ENCODE results near the gene BIK. TPM values are rescaled to one million over a fixed set of nuclear protein-coding genes. Genes with fewer than 3 reads are reported as not detected.
"Not testable (repeated sequence)": the region's sequence is repeated elsewhere in the genome, so short reads cannot be mapped to it uniquely, and the experiment has no call there.

Gene BIK
- total RNA-seq, 4 donors from 2014 or later, result 6.1 to 15.6 (median 13.5) TPM

- 0% methylated on average over 5 to 12 of the region's 83 CpGs for WGBS, 2 donors
- H3K36me3 ChIP-seq, result peaks cover 0 to 35% (median 16%) of the 10 kb centered on the region in 3 donors
- intact Hi-C loops (cut with DNase I), result no loop called here
These were observed 32.5 kb downstream of the BIK start, which contains the start of gene MCAT for GRCh38 chr22:43142880-43143562. MCAT (minus strand) TSS chr22:43143398; CDS start chr22:43143348, 50 bp downstream.

GRCh38 chr22:43144949-43145348 is 34.4 kb downstream of the BIK start:
- no peak for DNase-seq
- peak overlapping the region in 3 of 4 donors; percentile 75 to 87 (median 87) for H3K27ac ChIP-seq

More at GRCh38 chr22:43142880-43143562, 32.5 kb downstream of the BIK start, which contains the start of gene MCAT:
- no peak for DNase-seq
- Histone ChIP-seq H3K4me1 (peaks cover 23 to 64% (median 27%) of the 10 kb centered on the region in 3 donors), H3K9me3 (no peaks in the 10 kb centered on the region), H3K27me3 (no peaks in the 10 kb centered on the region), H3K4me3 (peak within 1 kb of the TSS; percentile 63 to 98 (median 86)), H3K27ac (peak within 1 kb of the TSS; percentile 75 to 87 (median 86))
- TF ChIP-seq POLR2A (IDR thresholded peaks at IDR 0.05) (peak in 2 of 4 donors; percentile 23 to 59), CTCF (IDR thresholded peaks at IDR 0.05) (peak in 1 of 6 experiments; percentile 25)

GRCh38 chr22:43145371-43145770 is 34.8 kb downstream of the BIK start:
- DNase-seq; H3K4me3 ChIP-seq; intact Hi-C loops (cut with DNase I); H3K9me3 ChIP-seq; H3K27me3 ChIP-seq: not testable (repeated sequence)
- peaks cover 23 to 83% (median 27%) of the 10 kb centered on the region in 3 donors for H3K4me1 ChIP-seq
- H3K27ac ChIP-seq, result peak overlapping the region in 3 of 4 donors; percentile 70 to 87 (median 75)
- 77 to 85% methylated on average over 8 of the region's 8 CpGs for WGBS, 2 donors
- peaks cover 0 to 12% (median 6%) of the 10 kb centered on the region in 3 donors for H3K36me3 ChIP-seq

More at GRCh38 chr22:43144949-43145348, 34.4 kb downstream of the BIK start:
- intact Hi-C loops (cut with DNase I), result no loop called here
- Histone ChIP-seq H3K4me1 (peaks cover 23 to 80% (median 27%) of the 10 kb centered on the region in 3 donors), H3K4me3 (no peak overlapping the region), H3K36me3 (peaks cover 0 to 16% (median 11%) of the 10 kb centered on the region in 3 donors), H3K27me3 (no peaks in the 10 kb centered on the region), H3K9me3 (no peaks in the 10 kb centered on the region)
- TF ChIP-seq CTCF (IDR thresholded peaks at IDR 0.05), result no peak
- no peak for TF ChIP-seq POLR2A (IDR thresholded peaks at IDR 0.05)
- WGBS, 2 donors, result 25 to 44% methylated on average over 3 of the region's 3 CpGs

DNA sequence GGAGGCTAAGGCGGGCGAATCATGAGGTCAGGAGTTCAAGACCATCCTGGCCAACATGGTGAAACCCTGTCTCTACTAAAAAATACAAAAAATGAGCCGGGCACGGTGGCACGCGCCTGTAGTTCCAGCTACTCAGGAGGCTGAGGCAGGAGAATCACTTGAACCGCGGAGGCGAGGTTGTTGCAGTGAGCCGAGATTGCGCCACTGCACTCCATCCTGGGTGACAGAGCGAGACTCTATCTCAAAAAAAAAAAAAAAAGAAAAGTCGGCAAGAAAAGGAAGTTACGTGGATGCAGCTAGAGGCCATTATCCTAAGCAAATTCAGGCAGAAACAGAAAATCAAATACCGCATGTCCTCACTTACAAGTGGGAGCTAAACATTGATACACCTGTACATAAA is 35.8 kb downstream of the BIK start:
- H3K4me3 ChIP-seq; DNase-seq; intact Hi-C loops (cut with DNase I); H3K9me3 ChIP-seq; H3K36me3 ChIP-seq; H3K27me3 ChIP-seq: not testable (repeated sequence)
- WGBS, 2 donors, result 78 to 83% methylated on average over 15 of the region's 15 CpGs
- Histone ChIP-seq H3K4me1 (peaks cover 28 to 86% (median 34%) of the 10 kb centered on the region in 3 donors), H3K27ac (peak overlapping the region in 1 of 4 donors; percentile 6)

GRCh38 chr22:43147821-43148220 is 37.3 kb downstream of the BIK start:
- Histone ChIP-seq H3K4me1 (peaks cover 16 to 85% (median 32%) of the 10 kb centered on the region in 3 donors), H3K4me3 (no peak overlapping the region), H3K27me3 (no peaks in the 10 kb centered on the region), H3K9me3 (no peaks in the 10 kb centered on the region), H3K27ac (peak overlapping the region in 2 of 4 donors; percentile 75 to 78), H3K36me3 (no peaks in the 10 kb centered on the region)
- no peak for DNase-seq
- TF ChIP-seq POLR2A (IDR thresholded peaks at IDR 0.05) (no peak), CTCF (IDR thresholded peaks at IDR 0.05) (no peak)
- intact Hi-C loops (cut with DNase I), result no loop called here
- 57 to 69% methylated on average over 8 of the region's 8 CpGs for WGBS, 2 donors

DNA sequence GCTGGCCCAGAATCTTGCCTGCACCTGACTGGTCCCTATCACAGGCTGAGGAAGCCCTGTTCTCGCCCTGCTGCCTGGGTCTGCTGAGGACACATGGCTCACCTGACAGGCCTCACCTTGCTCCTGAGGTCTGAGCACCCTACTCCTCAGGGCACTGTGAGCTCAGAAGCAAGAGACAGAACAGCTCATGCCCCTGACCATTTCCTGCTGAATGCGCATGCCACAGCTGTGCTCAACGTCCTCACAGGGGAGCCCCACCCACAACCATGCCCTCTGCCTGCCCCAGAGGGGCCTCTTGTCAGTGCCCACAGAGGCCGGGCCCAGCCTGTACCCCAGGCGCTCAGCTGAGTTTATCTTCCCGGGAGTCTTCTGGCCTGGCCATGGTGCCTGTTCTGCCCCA is 38.0 kb downstream of the BIK start:
- Histone ChIP-seq H3K36me3 (no peaks in the 10 kb centered on the region), H3K27me3 (no peaks in the 10 kb centered on the region), H3K27ac (peak overlapping the region; percentile 58 to 78 (median 70)), H3K4me1 (peaks cover 18 to 86% (median 32%) of the 10 kb centered on the region in 3 donors), H3K4me3 (no peak overlapping the region), H3K9me3 (no peaks in the 10 kb centered on the region)
- no peak for TF ChIP-seq CTCF (IDR thresholded peaks at IDR 0.05)
- no peak for TF ChIP-seq POLR2A (IDR thresholded peaks at IDR 0.05)
- 0 to 40% methylated on average over 1 of the region's 6 CpGs for WGBS, 2 donors
- DNase-seq, result no peak
- intact Hi-C loops (cut with DNase I), result no loop called here
